Tibial nerve (tissue), 3 donors: ENCODE results near the gene VSIG8.

Experiments
- POLR2A ChIP-seq, 2 donors: fragments of 450-650 bp; IDR thresholded peaks; one replicate each; pipeline ENCODE4 v1.6.1; 2017; ENCODE audit warnings: antibody characterized with exemption in 2 of 2, mild to moderate bottlenecking in 2 of 2, moderate library complexity in 2 of 2
- TF ChIP-seq, protein P1 (sequence below), 5 experiments: fragments of 200-600 bp in 3 of 5; fragments of 450-650 bp in 2 of 5; sonication (generic) in 3 of 5; IDR thresholded peaks; one replicate each; pipeline ENCODE4 v1.5.1; 2016 to 2019; ENCODE audit warnings: antibody characterized with exemption in 5 of 5, mild to moderate bottlenecking in 3 of 5, moderate library complexity in 2 of 5

DNA sequence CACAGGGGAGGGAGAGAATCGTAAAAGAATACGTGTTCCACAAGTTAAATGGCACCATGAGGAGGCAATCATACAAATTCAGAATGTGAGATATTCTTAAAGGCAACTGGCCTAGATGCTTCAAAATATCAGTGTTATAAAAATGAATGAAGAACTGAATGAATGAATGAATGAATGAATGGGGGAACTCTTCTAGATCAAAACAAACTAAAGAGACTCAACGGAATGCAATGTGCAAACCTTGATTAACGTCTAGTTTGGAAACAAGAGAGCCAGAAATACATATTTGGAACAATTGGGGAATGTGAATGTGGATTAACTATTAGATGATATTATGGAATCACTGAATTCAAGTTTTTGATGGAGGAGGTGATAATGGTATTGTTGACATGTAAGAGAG, 20.7 kb upstream of the VSIG8 start:
- TF ChIP-seq POLR2A (IDR thresholded peaks at IDR 0.05): no peak
- TF ChIP-seq, protein P1, sequence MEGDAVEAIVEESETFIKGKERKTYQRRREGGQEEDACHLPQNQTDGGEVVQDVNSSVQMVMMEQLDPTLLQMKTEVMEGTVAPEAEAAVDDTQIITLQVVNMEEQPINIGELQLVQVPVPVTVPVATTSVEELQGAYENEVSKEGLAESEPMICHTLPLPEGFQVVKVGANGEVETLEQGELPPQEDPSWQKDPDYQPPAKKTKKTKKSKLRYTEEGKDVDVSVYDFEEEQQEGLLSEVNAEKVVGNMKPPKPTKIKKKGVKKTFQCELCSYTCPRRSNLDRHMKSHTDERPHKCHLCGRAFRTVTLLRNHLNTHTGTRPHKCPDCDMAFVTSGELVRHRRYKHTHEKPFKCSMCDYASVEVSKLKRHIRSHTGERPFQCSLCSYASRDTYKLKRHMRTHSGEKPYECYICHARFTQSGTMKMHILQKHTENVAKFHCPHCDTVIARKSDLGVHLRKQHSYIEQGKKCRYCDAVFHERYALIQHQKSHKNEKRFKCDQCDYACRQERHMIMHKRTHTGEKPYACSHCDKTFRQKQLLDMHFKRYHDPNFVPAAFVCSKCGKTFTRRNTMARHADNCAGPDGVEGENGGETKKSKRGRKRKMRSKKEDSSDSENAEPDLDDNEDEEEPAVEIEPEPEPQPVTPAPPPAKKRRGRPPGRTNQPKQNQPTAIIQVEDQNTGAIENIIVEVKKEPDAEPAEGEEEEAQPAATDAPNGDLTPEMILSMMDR (IDR thresholded peaks at IDR 0.05): no peak
